A549 (cell line): ENCODE measurements around the gene SEMA4A. TPM values are rescaled to one million over a fixed set of nuclear protein-coding genes. Genes with fewer than 3 reads are reported as not detected.

ENCODE experiments used
- ATAC-seq, 2 experiments: fragments of 200-7000 bp in 1 of 2; fragments of >200 bp in 1 of 2; cut with Nextera tagmentation in 1 of 2; cut with Tn5 transposase in 1 of 2; 3 replicates each; pipeline versions ENCODE4 v1.8.0 to v1.9.1; 2018 to 2020; ENCODE audit warnings: mild to moderate bottlenecking in 1 of 2, moderate library complexity in 1 of 2
- CTCF ChIA-PET: fragments of 300-600 bp; sonication (Branson Sonifier 250); formaldehyde crosslinking; extraction: SDS; loops from one replicate; lab custom pipeline; 2021; ENCODE audit warnings: antibody characterized with exemption, inconsistent platforms; lab: Yijun Ruan, JAX
- POLR2A ChIA-PET: fragments of 350-600 bp; formaldehyde crosslinking; extraction: SDS; loops from one replicate; lab custom pipeline; 2021; ENCODE audit warnings: antibody characterized with exemption, inconsistent platforms; lab: Yijun Ruan, JAX
- DNase-seq, 2 experiments: peaks; one replicate each; pipeline versions ENCODE4 v3.0.0 to v3.0.0-alpha.2; 2011 to 2016; ENCODE audit warnings: low read depth in 1 of 2, low spot score in 1 of 2
- FAIRE-seq: peaks from 2 replicates; lab custom pipeline; 2011; peaks lifted over from hg19 to GRCh38; lab: Jason Lieb, UNC
- H3K27ac ChIP-seq, 2 experiments: fragments of >200 bp; sonication (Bioruptor Twin); formaldehyde crosslinking; 3 replicates each; pipeline ENCODE4 v1.5.1; 2016 to 2017
- H3K4me1 ChIP-seq: fragments of >200 bp; sonication (Bioruptor Twin); formaldehyde crosslinking; 3 replicates; pipeline ENCODE4 v1.6.1; 2016
- H3K4me2 ChIP-seq: fragments of >200 bp; sonication (Bioruptor Twin); formaldehyde crosslinking; 3 replicates; pipeline ENCODE4 v1.6.1; 2016
- H3K4me3 ChIP-seq: fragments of >200 bp; sonication (Bioruptor Twin); formaldehyde crosslinking; 3 replicates; pipeline ENCODE4 v1.5.1; 2016
- H3K9me3 ChIP-seq: fragments of >200 bp; sonication (Bioruptor Twin); formaldehyde crosslinking; 3 replicates; pipeline ENCODE4 v1.6.1; 2016
- BHLHE40 ChIP-seq: IDR thresholded peaks from 2 replicates; pipeline ENCODE4 v1.6.1; 2012; ENCODE audit warnings: low read depth, low read length, inconsistent platforms
- CBX2 ChIP-seq: fragments of 200-600 bp; sonication (generic); IDR thresholded peaks from 2 replicates; pipeline ENCODE4 v1.6.1; 2016; ENCODE audit warnings: low read depth, mild to moderate bottlenecking, borderline replicate concordance
- CBX8 ChIP-seq: fragments of 200-600 bp; sonication (generic); IDR thresholded peaks from 2 replicates; pipeline ENCODE4 v1.6.1; 2016
- CHD2 ChIP-seq: fragments of 150-350 bp; IDR thresholded peaks from 2 replicates; pipeline ENCODE4 v1.6.1; 2014; ENCODE audit warnings: low read length; ENCODE audit not compliant: partially characterized antibody
- EHMT2 ChIP-seq: fragments of 200-600 bp; sonication (generic); IDR thresholded peaks from 2 replicates; pipeline ENCODE4 v1.6.1; 2016; ENCODE audit warnings: antibody characterized with exemption, low read depth, mild to moderate bottlenecking, moderate library complexity
- FOSB ChIP-seq: fragments of 250-450 bp; sonication (Bioruptor Pico); IDR thresholded peaks from 2 replicates; pipeline ENCODE4 v1.5.0; 2020; ENCODE audit warnings: mild to moderate bottlenecking, moderate library complexity
- FOXS1 ChIP-seq: fragments of 250-450 bp; sonication (Bioruptor Pico); IDR thresholded peaks from 2 replicates; pipeline ENCODE4 v1.5.0; 2020; ENCODE audit warnings: mild to moderate bottlenecking, moderate library complexity
- HDAC2 ChIP-seq: fragments of 200-600 bp; sonication (generic); IDR thresholded peaks from 2 replicates; pipeline ENCODE4 v1.6.1; 2016
- HOXA7 ChIP-seq: fragments of 250-450 bp; sonication (Bioruptor Pico); IDR thresholded peaks from 2 replicates; pipeline ENCODE4 v1.5.0; 2020; ENCODE audit warnings: mild to moderate bottlenecking, moderate library complexity
- KDM1A ChIP-seq: fragments of 200-600 bp; sonication (generic); IDR thresholded peaks from 2 replicates; pipeline ENCODE4 v1.6.1; 2016; ENCODE audit warnings: low read depth, mild to moderate bottlenecking
- NR3C1 ChIP-seq: fragments of >200 bp; sonication (Bioruptor Twin); formaldehyde crosslinking; IDR thresholded peaks from 3 replicates; pipeline ENCODE4 v1.6.1; 2017
- RAD21 ChIP-seq, 2 experiments: fragments of >200 bp in 1 of 2; sonication (Bioruptor Twin) in 1 of 2; formaldehyde crosslinking in 1 of 2; IDR thresholded peaks in 1 of 2; conservative IDR thresholded peaks in 1 of 2; 2 replicates in 1 of 2; 3 replicates in 1 of 2; pipeline ENCODE4 v1.6.1; 2012 to 2018; ENCODE audit warnings: inconsistent platforms in 1 of 2
- SMC3 ChIP-seq: fragments of >200 bp; sonication (Bioruptor Twin); formaldehyde crosslinking; IDR thresholded peaks from 3 replicates; pipeline ENCODE4 v1.6.1; 2018; ENCODE audit warnings: inconsistent platforms
- TFCP2L1 ChIP-seq: fragments of 250-450 bp; sonication (Bioruptor Pico); IDR thresholded peaks from 2 replicates; pipeline ENCODE4 v1.5.0; 2021; ENCODE audit warnings: mild to moderate bottlenecking
- ZFP36 ChIP-seq: fragments of 450-650 bp; IDR thresholded peaks from 2 replicates; pipeline ENCODE4 v1.6.1; 2014; ENCODE audit warnings: borderline replicate concordance; ENCODE audit not compliant: partially characterized antibody
- WGBS: methylation state at CpG from one replicate; pipeline ENCODE4 v1.1.6; 2017; ENCODE audit errors: missing lambda C conversion rate; 5-methylcytosine and 5-hydroxymethylcytosine counted together
- polyA plus RNA-seq, 4 experiments: library from polyadenylated mRNA; depleted of rRNA in 3 of 4; stranded (reverse); fragments of >200 nt; fragmentation: RNase III in 1 of 4; extraction: RNeasy Plus Mini Kit Qiagen cat#74134 plus additional on column Dnase treatment in 1 of 4; gene quantifications; 2 replicates in 3 of 4; 3 replicates in 1 of 4; pipeline ENCODE4 v1.2.3, GENCODE V29; 2011 to 2017
- TF ChIP-seq, protein P1 (sequence below): fragments of 250-450 bp; sonication (Bioruptor Pico); IDR thresholded peaks from 2 replicates; pipeline ENCODE4 v1.5.0; 2020; ENCODE audit warnings: low read depth, mild to moderate bottlenecking, moderate library complexity
- TF ChIP-seq, protein P2 (sequence below): IDR thresholded peaks from 2 replicates; pipeline ENCODE4 v1.6.1; 2012
- TF ChIP-seq, protein P3 (sequence below): IDR thresholded peaks from 2 replicates; pipeline ENCODE4 v1.6.1; 2012
- TF ChIP-seq, protein P4 (sequence below): fragments of >200 bp; sonication (Bioruptor Twin); formaldehyde crosslinking; IDR thresholded peaks from 3 replicates; pipeline ENCODE4 v1.5.1; 2016
- TF ChIP-seq, protein P5 (sequence below): fragments of 450-650 bp; IDR thresholded peaks from 2 replicates; pipeline ENCODE4 v1.6.1; 2014; ENCODE audit warnings: antibody characterized with exemption
- TF ChIP-seq, protein P6 (sequence below): fragments of >200 bp; sonication (Bioruptor Twin); formaldehyde crosslinking; IDR thresholded peaks from 2 replicates; pipeline ENCODE4 v1.6.1; 2016

SEMA4A gene
- polyA plus RNA-seq, 2 of the 4 experiments (the other 2 are of a cell fraction) = 0.04 to 0.27 TPM

DNA sequence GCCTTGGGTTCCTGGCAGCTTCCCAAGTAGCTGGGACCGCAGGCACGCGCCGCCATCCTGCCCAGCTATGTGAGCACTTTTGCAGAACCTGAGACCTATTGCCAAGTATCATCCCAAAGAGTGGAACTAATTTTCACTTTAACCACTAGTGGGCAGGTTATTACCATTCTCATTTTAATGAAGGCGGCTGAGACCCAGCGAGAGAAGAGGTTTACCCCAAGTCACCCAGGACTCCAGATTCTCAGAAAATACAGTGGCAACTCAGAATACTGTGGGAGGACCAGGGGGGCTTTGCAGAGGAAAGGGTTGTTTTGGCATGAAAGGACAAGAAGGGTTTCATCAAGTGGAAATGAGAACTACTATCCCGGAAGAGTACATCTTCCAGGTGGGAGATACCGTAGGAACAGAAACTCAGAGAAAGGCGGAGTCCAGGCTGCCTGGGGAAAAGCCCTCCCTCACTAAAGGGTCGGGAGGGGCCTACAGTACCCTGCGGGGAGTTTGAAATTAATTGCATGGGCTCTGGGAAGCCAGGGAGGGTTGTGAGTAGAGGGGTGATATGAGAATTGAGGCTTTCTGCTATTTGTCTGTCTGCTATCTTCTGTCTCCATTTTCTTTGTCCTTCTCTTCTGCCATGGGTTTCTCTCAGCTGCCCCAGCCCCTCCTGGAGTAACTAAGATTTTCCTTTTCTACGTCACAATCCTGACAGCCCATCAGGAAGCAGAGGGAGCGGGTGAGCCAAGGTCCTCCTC lies 7.2 kb upstream of the SEMA4A start:
- Histone ChIP-seq H3K4me2 (peak overlapping the region; percentile 67), H3K4me3 (no peak overlapping the region), H3K27ac (peak overlapping the region; percentile 34 to 72), H3K9me3 (no peaks in the 10 kb centered on the region), H3K4me1 (peaks cover 20% of the 10 kb centered on the region)
- 21% methylated on average over 13 of the region's 13 CpGs for WGBS
- ChIA-PET CTCF (interaction anchor here (0.6 to 54.8 kb wide), 30 partner anchors 9 to 299 kb away, joined by 3 to 2239 read pairs (median 4); partner anchors contain the start of genes BGLAP, MEX3A and SLC25A44), POLR2A (interaction anchor here (0.6 to 1.6 kb wide), 2 partner anchors 67 kb away, joined by 4 to 6 read pairs; partner anchors contain the start of gene PMF1)
- peak; percentile 35 to 39 for ATAC-seq
- peak; percentile 43 for FAIRE-seq
- peak; percentile 76 to 85 for DNase-seq
- TF ChIP-seq, protein P1, sequence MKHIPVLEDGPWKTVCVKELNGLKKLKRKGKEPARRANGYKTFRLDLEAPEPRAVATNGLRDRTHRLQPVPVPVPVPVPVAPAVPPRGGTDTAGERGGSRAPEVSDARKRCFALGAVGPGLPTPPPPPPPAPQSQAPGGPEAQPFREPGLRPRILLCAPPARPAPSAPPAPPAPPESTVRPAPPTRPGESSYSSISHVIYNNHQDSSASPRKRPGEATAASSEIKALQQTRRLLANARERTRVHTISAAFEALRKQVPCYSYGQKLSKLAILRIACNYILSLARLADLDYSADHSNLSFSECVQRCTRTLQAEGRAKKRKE (CRISPR knock-in tag) = no peak
- TF ChIP-seq SMC3 = peak; percentile 90
- TF ChIP-seq TFCP2L1 = peak; percentile 35; the same call in 1 of the 2 replicates
- TF ChIP-seq, protein P2, sequence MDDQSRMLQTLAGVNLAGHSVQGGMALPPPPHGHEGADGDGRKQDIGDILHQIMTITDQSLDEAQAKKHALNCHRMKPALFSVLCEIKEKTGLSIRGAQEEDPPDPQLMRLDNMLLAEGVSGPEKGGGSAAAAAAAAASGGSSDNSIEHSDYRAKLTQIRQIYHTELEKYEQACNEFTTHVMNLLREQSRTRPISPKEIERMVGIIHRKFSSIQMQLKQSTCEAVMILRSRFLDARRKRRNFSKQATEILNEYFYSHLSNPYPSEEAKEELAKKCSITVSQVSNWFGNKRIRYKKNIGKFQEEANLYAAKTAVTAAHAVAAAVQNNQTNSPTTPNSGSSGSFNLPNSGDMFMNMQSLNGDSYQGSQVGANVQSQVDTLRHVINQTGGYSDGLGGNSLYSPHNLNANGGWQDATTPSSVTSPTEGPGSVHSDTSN = no peak
- 0 out of 2 replicates have a peak, but pooled peaks have one; percentile 23 for TF ChIP-seq BHLHE40
- no peak for TF ChIP-seq CBX2
- no peak for TF ChIP-seq HDAC2
- no peak for TF ChIP-seq EHMT2
- no peak for TF ChIP-seq CHD2
- TF ChIP-seq, protein P3, sequence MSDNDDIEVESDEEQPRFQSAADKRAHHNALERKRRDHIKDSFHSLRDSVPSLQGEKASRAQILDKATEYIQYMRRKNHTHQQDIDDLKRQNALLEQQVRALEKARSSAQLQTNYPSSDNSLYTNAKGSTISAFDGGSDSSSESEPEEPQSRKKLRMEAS = peak; percentile 43; the same call in 1 of the 2 replicates
- TF ChIP-seq, protein P4, sequence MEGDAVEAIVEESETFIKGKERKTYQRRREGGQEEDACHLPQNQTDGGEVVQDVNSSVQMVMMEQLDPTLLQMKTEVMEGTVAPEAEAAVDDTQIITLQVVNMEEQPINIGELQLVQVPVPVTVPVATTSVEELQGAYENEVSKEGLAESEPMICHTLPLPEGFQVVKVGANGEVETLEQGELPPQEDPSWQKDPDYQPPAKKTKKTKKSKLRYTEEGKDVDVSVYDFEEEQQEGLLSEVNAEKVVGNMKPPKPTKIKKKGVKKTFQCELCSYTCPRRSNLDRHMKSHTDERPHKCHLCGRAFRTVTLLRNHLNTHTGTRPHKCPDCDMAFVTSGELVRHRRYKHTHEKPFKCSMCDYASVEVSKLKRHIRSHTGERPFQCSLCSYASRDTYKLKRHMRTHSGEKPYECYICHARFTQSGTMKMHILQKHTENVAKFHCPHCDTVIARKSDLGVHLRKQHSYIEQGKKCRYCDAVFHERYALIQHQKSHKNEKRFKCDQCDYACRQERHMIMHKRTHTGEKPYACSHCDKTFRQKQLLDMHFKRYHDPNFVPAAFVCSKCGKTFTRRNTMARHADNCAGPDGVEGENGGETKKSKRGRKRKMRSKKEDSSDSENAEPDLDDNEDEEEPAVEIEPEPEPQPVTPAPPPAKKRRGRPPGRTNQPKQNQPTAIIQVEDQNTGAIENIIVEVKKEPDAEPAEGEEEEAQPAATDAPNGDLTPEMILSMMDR = peak; percentile 76
- TF ChIP-seq, protein P5, sequence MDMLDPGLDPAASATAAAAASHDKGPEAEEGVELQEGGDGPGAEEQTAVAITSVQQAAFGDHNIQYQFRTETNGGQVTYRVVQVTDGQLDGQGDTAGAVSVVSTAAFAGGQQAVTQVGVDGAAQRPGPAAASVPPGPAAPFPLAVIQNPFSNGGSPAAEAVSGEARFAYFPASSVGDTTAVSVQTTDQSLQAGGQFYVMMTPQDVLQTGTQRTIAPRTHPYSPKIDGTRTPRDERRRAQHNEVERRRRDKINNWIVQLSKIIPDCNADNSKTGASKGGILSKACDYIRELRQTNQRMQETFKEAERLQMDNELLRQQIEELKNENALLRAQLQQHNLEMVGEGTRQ = no peak
- TF ChIP-seq RAD21 (conservative IDR thresholded peaks at IDR 0.05 in 1 of 2, IDR thresholded peaks at IDR 0.05 in 1 of 2) = peak; percentile 90 to 91
- no peak for TF ChIP-seq FOXS1 (CRISPR knock-in tag)
- TF ChIP-seq FOSB = peak; percentile 15
- TF ChIP-seq HOXA7 (CRISPR knock-in tag) = peak; percentile 84; the same call in 1 of the 2 replicates
- no peak for TF ChIP-seq ZFP36
- no peak for TF ChIP-seq KDM1A
- TF ChIP-seq NR3C1 = no peak
- TF ChIP-seq, all 56 proteins: peak for 8

DNA sequence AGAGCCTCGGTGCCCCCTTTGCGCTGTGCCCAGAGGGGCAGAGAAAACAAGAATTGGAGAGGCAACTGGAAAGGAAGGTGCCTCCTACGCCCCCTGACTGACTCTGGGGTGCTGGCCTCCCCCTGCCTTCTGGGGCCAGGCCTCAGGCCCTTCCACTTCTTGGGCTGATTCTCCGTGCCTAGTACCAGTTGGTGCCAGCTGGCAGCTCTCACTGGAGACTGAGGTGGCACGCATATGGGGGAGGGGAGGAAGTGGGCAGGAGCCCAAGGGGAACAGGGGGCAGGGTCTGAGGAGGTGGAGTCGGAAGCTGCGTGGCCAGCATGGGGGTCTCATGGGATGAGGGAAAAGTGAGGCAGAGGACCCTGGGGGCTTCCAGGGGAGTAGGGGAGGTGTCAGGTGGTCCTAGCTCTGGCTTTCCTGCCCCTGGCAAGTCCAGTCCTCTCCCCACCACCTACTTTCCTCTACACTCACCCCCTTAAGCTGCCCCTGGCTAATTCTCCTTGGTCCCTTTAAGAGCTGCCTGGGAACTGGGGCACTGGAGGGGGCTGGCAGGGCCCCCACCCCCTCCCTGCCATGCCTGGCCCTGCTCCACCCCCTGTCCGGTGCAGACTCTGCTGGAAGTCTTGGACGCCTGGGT lies 6.5 kb upstream of the SEMA4A start:
- FAIRE-seq = no peak
- CTCF ChIA-PET = interaction anchor here (0.9 to 54.8 kb wide), 11 partner anchors 12 to 103 kb away, joined by 3 to 2239 read pairs (median 6); partner anchors contain the start of genes BGLAP, MEX3A, PMF1 and SLC25A44
- POLR2A ChIA-PET = interaction anchor here (1.6 kb wide), 1 partner anchor 66 kb away, joined by 6 read pairs; the partner anchor contains the start of gene PMF1
- TF ChIP-seq, protein P6, sequence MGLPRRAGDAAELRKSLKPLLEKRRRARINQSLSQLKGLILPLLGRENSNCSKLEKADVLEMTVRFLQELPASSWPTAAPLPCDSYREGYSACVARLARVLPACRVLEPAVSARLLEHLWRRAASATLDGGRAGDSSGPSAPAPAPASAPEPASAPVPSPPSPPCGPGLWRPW = no peak
- TF ChIP-seq CBX8 (no peak), TFCP2L1 (peak; percentile 26; the same call in 1 of the 2 replicates)
- peaks cover 22% of the 10 kb centered on the region for H3K4me1 ChIP-seq
- peak; percentile 6 to 26; a peak in 5 of 6 replicates for ATAC-seq
- peak overlapping the region; percentile 34 to 72 for H3K27ac ChIP-seq
- H3K4me3 ChIP-seq = no peak overlapping the region
- H3K9me3 ChIP-seq = no peaks in the 10 kb centered on the region
- H3K4me2 ChIP-seq = peak overlapping the region; percentile 67
- no peak for DNase-seq
- WGBS = 49% methylated on average over 6 of the region's 9 CpGs
